ENCODE measurements around the gene SERHL2. TPM values are rescaled to one million over a fixed set of nuclear protein-coding genes. Genes with fewer than 3 reads are reported as not detected.

Gene SERHL2
- total and polyA plus RNA-seq, 12 donors = 1.4 to 6.1 (median 3.5) TPM

DNA sequence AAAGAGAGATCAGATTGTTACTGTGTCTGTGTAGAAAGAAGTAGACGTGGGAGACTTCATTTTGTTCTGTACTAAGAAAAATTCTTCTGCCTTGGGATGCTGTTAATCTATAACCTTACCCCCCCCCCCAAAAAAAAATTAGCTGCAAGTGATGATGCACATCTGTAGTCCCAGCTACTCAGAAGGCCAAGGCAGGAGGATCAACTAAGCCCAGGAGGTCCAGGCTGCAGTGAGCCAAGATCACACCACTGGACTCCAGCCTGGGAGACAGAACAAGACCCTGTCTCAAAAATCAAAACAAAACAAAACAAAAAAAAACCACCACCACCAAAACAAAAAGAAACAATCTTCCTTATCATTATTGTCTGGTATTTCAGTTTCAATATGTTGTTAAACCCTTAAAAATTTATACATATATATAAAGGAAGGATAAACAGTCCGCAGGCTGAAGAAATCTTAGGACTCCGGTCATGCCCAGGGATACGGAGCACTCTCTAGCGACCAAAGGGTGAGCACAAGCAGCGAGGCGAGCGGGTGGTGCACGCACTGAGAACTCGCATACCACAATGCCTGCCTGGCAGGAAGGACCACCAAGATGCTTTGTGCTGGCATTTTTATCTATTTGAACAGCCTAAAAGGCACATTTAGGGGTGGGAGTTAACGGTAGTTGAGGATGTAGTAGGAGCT lies 54.5 kb downstream of the SERHL2 start:
- peaks cover 0 to 67% (median 4%) of the 10 kb centered on the region in 9 donors for H3K36me3 ChIP-seq
- no peaks in the 10 kb centered on the region for H3K9me3 ChIP-seq
- intact Hi-C loops (cut with DNase I) = no loop called here
- TF ChIP-seq, protein P1, sequence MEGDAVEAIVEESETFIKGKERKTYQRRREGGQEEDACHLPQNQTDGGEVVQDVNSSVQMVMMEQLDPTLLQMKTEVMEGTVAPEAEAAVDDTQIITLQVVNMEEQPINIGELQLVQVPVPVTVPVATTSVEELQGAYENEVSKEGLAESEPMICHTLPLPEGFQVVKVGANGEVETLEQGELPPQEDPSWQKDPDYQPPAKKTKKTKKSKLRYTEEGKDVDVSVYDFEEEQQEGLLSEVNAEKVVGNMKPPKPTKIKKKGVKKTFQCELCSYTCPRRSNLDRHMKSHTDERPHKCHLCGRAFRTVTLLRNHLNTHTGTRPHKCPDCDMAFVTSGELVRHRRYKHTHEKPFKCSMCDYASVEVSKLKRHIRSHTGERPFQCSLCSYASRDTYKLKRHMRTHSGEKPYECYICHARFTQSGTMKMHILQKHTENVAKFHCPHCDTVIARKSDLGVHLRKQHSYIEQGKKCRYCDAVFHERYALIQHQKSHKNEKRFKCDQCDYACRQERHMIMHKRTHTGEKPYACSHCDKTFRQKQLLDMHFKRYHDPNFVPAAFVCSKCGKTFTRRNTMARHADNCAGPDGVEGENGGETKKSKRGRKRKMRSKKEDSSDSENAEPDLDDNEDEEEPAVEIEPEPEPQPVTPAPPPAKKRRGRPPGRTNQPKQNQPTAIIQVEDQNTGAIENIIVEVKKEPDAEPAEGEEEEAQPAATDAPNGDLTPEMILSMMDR (IDR thresholded peaks at IDR 0.05) = no peak
- H3K27ac ChIP-seq = peak overlapping the region in 8 of 10 donors; percentile 7 to 74 (median 51)
- ATAC-seq = peak in 1 of 8 donors; percentile 8
- no peak for DNase-seq
- H3K4me3 ChIP-seq = no peak overlapping the region
- H3K4me1 ChIP-seq = peaks cover 19 to 80% (median 69%) of the 10 kb centered on the region in 9 donors
- no peaks in the 10 kb centered on the region for H3K27me3 ChIP-seq
- 72 to 77% methylated on average over 11 of the region's 11 CpGs for WGBS, 2 donors

DNA sequence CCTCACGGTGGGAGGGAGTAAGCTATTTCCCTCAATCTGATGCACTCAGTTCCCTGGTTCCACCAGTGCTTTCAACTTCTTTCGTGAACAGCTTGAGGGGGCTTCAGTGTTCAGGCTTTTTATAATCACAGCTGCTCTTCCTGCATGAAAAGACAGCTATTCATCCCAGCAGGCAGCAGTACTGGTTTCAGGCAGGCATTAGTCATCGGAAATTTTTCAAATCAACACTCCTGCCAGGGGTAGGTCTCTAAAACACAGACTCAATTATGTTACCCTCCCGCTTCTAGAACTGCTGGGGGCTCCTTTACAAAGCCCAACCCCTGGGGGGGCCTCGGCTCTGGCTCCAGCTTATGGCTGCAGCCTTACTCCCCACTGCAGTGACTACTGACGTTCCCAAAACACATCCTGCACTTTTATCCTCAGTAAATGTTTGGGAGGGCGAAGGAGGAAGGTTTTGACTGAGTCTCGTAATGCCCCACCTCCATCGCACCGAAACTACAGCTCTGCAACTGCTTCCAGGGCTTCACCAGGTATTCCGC lies 55.1 kb downstream of the SERHL2 start:
- ATAC-seq (peak in 7 of 8 donors; percentile 7 to 51 (median 27)), DNase-seq (no peak)
- Histone ChIP-seq H3K36me3 (peaks cover 0 to 63% (median 4%) of the 10 kb centered on the region in 9 donors), H3K27ac (peak overlapping the region in 9 of 10 donors; percentile 10 to 74 (median 53)), H3K27me3 (no peaks in the 10 kb centered on the region), H3K4me1 (peaks cover 17 to 80% (median 76%) of the 10 kb centered on the region in 9 donors), H3K9me3 (no peaks in the 10 kb centered on the region), H3K4me3 (peak overlapping the region in 1 of 10 donors; percentile 3)
- TF ChIP-seq, protein P1 (IDR thresholded peaks at IDR 0.05) = no peak
- intact Hi-C loops (cut with DNase I) = no loop called here
- WGBS, 2 donors = 61% methylated on average over 11 of the region's 11 CpGs

DNA sequence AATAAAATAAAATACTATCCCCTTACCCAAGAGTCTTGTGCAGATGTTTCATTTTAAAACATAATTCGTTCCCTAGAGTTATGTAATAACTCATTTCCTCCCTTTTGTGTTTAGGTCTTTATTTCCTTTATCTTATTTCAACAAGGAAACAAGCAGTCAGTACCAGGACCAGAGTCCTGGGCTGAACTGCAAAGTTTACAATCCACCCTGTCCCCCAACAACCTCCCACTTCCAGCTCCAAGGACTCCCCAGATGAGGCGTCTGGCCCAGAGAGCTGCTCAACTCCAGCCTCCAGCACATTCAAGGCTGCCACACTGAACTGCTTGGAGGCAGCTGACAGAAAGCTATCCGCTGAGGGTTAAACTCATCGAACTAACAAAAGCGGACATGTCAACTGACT lies 56.4 kb downstream of the SERHL2 start:
- intact Hi-C loops (cut with DNase I) = loop anchor here in 1 of 10 donors (10.0 kb wide), 1 partner anchor 95 kb away; the partner anchor contains the start of gene RRP7A
- no peak for DNase-seq
- WGBS, 2 donors = 56 to 65% methylated on average over 5 of the region's 5 CpGs

DNA sequence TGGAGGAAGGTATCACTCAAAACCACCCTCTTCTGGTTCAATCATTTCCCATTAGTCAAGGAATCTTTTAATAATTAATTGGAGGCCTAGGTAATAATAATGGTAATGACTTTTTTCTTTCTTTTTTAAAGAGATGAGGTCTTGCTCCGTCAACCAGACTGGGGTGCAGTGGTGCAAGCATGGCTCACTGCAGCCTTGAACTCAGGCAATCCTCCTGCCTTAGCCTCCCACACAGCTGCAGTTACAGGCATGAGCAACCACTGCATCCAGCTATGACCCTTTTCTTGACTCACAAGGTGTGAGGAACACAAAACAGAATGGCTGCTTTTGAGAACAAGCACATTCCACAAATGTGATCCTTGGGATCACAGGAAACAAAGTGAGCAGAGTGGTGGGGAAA lies 57.3 kb downstream of the SERHL2 start:
- DNase-seq (no peak), ATAC-seq (no peak)
- TF ChIP-seq, protein P1 (IDR thresholded peaks at IDR 0.05) = no peak
- H3K27me3 ChIP-seq = no peaks in the 10 kb centered on the region
- H3K27ac ChIP-seq = peak overlapping the region in 2 of 10 donors; percentile 7 to 74
- peaks cover 0 to 43% (median 4%) of the 10 kb centered on the region in 9 donors for H3K36me3 ChIP-seq
- H3K9me3 ChIP-seq = no peaks in the 10 kb centered on the region
- WGBS, 2 donors = 86 to 96% methylated on average over 1 of the region's 1 CpG
- intact Hi-C loops (cut with DNase I) = loop anchor here in 1 of 10 donors (10.0 kb wide), 1 partner anchor 96 kb away; the partner anchor contains the start of gene RRP7A
- no peak overlapping the region for H3K4me3 ChIP-seq
- H3K4me1 ChIP-seq = peaks cover 12 to 73% (median 68%) of the 10 kb centered on the region in 9 donors

More for the DNA sequence above, 56.4 kb downstream of the SERHL2 start:
- Histone ChIP-seq H3K36me3 (peaks cover 0 to 52% (median 4%) of the 10 kb centered on the region in 9 donors), H3K27me3 (no peaks in the 10 kb centered on the region), H3K4me1 (peaks cover 12 to 70% (median 65%) of the 10 kb centered on the region in 9 donors), H3K4me3 (no peak overlapping the region), H3K27ac (peak overlapping the region in 6 of 10 donors; percentile 33 to 74 (median 65)), H3K9me3 (no peaks in the 10 kb centered on the region)
- no peak for ATAC-seq
- TF ChIP-seq, protein P1 (IDR thresholded peaks at IDR 0.05) = no peak
